Mesendoderm (in vitro differentiated cells): Measurements from ENCODE around the gene MSH3.

Experiments used
- DNase-seq: peaks from one replicate; pipeline ENCODE4 v3.0.0; 2013
- H2AK5ac ChIP-seq: 2 replicates; pipeline ENCODE4 v1.6.1; 2013; ENCODE audit warnings: low read length, inconsistent platforms
- H2BK120ac ChIP-seq: 2 replicates; pipeline ENCODE4 v1.6.1; 2013; ENCODE audit warnings: low read depth, mild to moderate bottlenecking, low read length, moderate library complexity, mixed read lengths
- H2BK15ac ChIP-seq: replicated peaks from 2 replicates; pipeline ENCODE4 v1.6.1; 2013; ENCODE audit warnings: low read depth, mild to moderate bottlenecking, moderate library complexity
- H2BK5ac ChIP-seq: 2 replicates; pipeline ENCODE4 v1.6.1; 2013; ENCODE audit warnings: low read length, inconsistent platforms
- H3K18ac ChIP-seq: 2 replicates; pipeline ENCODE4 v1.6.1; 2013; ENCODE audit warnings: mild to moderate bottlenecking, low read length, mixed read lengths
- H3K23ac ChIP-seq: one replicate; pipeline ENCODE4 v1.6.1; 2013; ENCODE audit warnings: low read length
- H3K27ac ChIP-seq: 2 replicates; pipeline ENCODE4 v1.5.1; 2013; ENCODE audit warnings: low read depth, mild to moderate bottlenecking, inconsistent platforms, low read length, moderate library complexity
- H3K27me3 ChIP-seq: 2 replicates; pipeline ENCODE4 v1.6.1; 2013; ENCODE audit warnings: low read length, control low read depth, mild to moderate bottlenecking, inconsistent platforms; ENCODE audit not compliant: insufficient read depth, poor library complexity
- H3K36me3 ChIP-seq: 2 replicates; pipeline ENCODE4 v1.6.1; 2013; ENCODE audit warnings: low read length, inconsistent platforms; ENCODE audit not compliant: control insufficient read depth, insufficient read depth
- H3K4ac ChIP-seq: one replicate; pipeline ENCODE4 v1.6.1; 2013; ENCODE audit warnings: low read depth, mild to moderate bottlenecking, low read length, moderate library complexity
- H3K4me1 ChIP-seq: 2 replicates; pipeline ENCODE4 v1.6.1; 2013; ENCODE audit warnings: low read depth, low read length, inconsistent platforms; ENCODE audit not compliant: control insufficient read depth
- H3K4me2 ChIP-seq: 2 replicates; pipeline ENCODE4 v1.6.1; 2013; ENCODE audit warnings: low read length
- H3K4me3 ChIP-seq: 2 replicates; pipeline ENCODE4 v1.5.1; 2013; ENCODE audit warnings: mild to moderate bottlenecking, low read length
- H3K56ac ChIP-seq: one replicate; pipeline ENCODE4 v1.6.1; 2013; ENCODE audit warnings: low read length
- H3K79me1 ChIP-seq: 2 replicates; pipeline ENCODE4 v1.6.1; 2013; ENCODE audit warnings: low read length, inconsistent platforms
- H3K79me2 ChIP-seq: 2 replicates; pipeline ENCODE4 v1.6.1; 2013; ENCODE audit warnings: mild to moderate bottlenecking, low read length; ENCODE audit not compliant: control insufficient read depth, insufficient read depth
- H3K9ac ChIP-seq: 2 replicates; pipeline ENCODE4 v1.6.1; 2013; ENCODE audit warnings: low read length, inconsistent platforms
- H4K5ac ChIP-seq: one replicate; pipeline ENCODE4 v1.6.1; 2013; ENCODE audit warnings: low read length
- H4K8ac ChIP-seq: one replicate; pipeline ENCODE4 v1.6.1; 2013; ENCODE audit warnings: low read depth, mild to moderate bottlenecking, control low read depth, low read length, moderate library complexity
- WGBS: extraction: QIAGEN DNeasy Blood & Tissue Kit; methylation state at CpG from one replicate; pipeline ENCODE4 v1.1.7; 2013; ENCODE audit warnings: low lambda C conversion rate, missing lambda C conversion rate; ENCODE audit not compliant: insufficient coverage; ENCODE audit errors: extremely low coverage; 5-methylcytosine and 5-hydroxymethylcytosine counted together

The MSH3 gene

GRCh38 chr5:80798633-80799032 is 144.2 kb downstream of the MSH3 start:
- no peak overlapping the region for H2BK120ac ChIP-seq
- H4K5ac ChIP-seq: no peak overlapping the region
- no peak overlapping the region for H2BK5ac ChIP-seq
- H3K4me2 ChIP-seq: no peak overlapping the region
- H3K9ac ChIP-seq: no peak overlapping the region
- H3K18ac ChIP-seq: no peak overlapping the region
- H3K4ac ChIP-seq: no peak overlapping the region
- H3K4me1 ChIP-seq: peaks cover 3% of the 10 kb centered on the region
- H3K79me1 ChIP-seq: no peaks in the 10 kb centered on the region
- H2BK15ac ChIP-seq: no peak overlapping the region
- no peak overlapping the region for H3K23ac ChIP-seq
- no peaks in the 10 kb centered on the region for H3K36me3 ChIP-seq
- H4K8ac ChIP-seq: no peak overlapping the region
- no peaks in the 10 kb centered on the region for H3K79me2 ChIP-seq
- no peak overlapping the region for H3K56ac ChIP-seq
- no peaks in the 10 kb centered on the region for H3K27me3 ChIP-seq
- no peak overlapping the region for H3K4me3 ChIP-seq
- H3K27ac ChIP-seq: no peak overlapping the region
- H2AK5ac ChIP-seq: no peak overlapping the region
- DNase-seq: peak; percentile 50

DNA sequence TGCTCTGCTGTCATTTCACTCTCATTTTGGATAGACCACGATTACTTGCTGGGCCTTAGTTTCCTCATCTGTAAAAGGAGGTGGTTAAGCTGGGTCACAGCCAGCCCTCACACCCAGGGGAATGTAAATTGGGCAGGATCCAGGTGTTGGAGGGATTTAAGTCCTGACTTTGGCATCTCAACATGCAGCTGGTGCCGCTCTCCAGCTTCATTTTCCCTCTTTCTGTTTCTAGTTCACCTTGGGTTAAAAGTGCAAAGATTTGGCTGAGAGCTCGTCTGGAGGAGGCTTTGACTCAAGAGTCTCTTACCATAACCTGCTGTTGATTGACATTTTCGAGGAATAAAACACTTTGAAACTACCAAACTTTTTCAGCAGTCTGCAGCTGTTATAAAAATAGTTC is 144.6 kb downstream of the MSH3 start:
- no CpG with 5 or more reads among the region's 4 CpGs for WGBS
- DNase-seq: peak; percentile 5
- no peak overlapping the region for H2BK15ac ChIP-seq
- H3K56ac ChIP-seq: no peak overlapping the region
- no peak overlapping the region for H3K4me3 ChIP-seq
- no peaks in the 10 kb centered on the region for H3K27me3 ChIP-seq
- H3K9ac ChIP-seq: no peak overlapping the region
- H3K79me1 ChIP-seq: no peaks in the 10 kb centered on the region
- H4K5ac ChIP-seq: no peak overlapping the region
- H2AK5ac ChIP-seq: no peak overlapping the region
- no peaks in the 10 kb centered on the region for H3K79me2 ChIP-seq
- no peak overlapping the region for H3K4ac ChIP-seq
- H3K4me2 ChIP-seq: no peak overlapping the region
- H2BK120ac ChIP-seq: no peak overlapping the region
- no peak overlapping the region for H4K8ac ChIP-seq
- H2BK5ac ChIP-seq: no peak overlapping the region
- H3K27ac ChIP-seq: no peak overlapping the region
- H3K18ac ChIP-seq: no peak overlapping the region
- H3K23ac ChIP-seq: no peak overlapping the region
- no peaks in the 10 kb centered on the region for H3K36me3 ChIP-seq
- H3K4me1 ChIP-seq: peaks cover 3% of the 10 kb centered on the region

- WGBS: no CpG with 5 or more reads among the region's 2 CpGs
- no peak overlapping the region for H2AK5ac ChIP-seq
- no peak overlapping the region for H3K4me3 ChIP-seq
- H3K23ac ChIP-seq: no peak overlapping the region
- no peak overlapping the region for H2BK120ac ChIP-seq
- H3K4me2 ChIP-seq: no peak overlapping the region
- H3K27ac ChIP-seq: no peak overlapping the region
- H3K4ac ChIP-seq: no peak overlapping the region
- H4K8ac ChIP-seq: no peak overlapping the region
- no peak overlapping the region for H3K18ac ChIP-seq
- H3K4me1 ChIP-seq: peaks cover 3% of the 10 kb centered on the region
- no peak for DNase-seq
- no peak overlapping the region for H3K9ac ChIP-seq
- no peak overlapping the region for H2BK5ac ChIP-seq
- no peak overlapping the region for H4K5ac ChIP-seq
- no peak overlapping the region for H2BK15ac ChIP-seq
- H3K36me3 ChIP-seq: no peaks in the 10 kb centered on the region
- no peaks in the 10 kb centered on the region for H3K27me3 ChIP-seq
- no peaks in the 10 kb centered on the region for H3K79me2 ChIP-seq
- no peak overlapping the region for H3K56ac ChIP-seq
- no peaks in the 10 kb centered on the region for H3K79me1 ChIP-seq
These were observed 145.1 kb downstream of the MSH3 start for GRCh38 chr5:80799573-80799972.

DNA sequence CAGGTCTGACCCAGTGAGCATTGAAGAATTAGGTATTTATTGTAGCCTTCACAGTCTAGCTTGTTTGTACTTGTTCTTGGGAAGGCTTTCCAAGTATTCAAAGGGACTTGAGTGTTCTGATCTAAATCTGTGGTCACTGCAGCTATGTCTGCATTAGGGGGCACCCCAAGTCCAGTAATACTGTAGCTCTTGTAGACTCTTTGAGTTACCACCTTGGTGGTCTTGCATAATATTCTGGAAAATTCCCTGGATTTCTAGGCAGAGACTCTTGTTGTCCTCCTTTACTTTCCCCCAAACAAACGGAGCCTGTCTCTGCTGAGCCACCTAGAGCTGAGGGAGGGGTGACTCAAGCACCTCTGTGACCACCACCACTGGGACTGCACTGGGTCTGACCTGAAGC is 149.9 kb downstream of the MSH3 start:
- no peak overlapping the region for H3K27ac ChIP-seq
- H3K4me2 ChIP-seq: no peak overlapping the region
- H3K56ac ChIP-seq: no peak overlapping the region

DNA sequence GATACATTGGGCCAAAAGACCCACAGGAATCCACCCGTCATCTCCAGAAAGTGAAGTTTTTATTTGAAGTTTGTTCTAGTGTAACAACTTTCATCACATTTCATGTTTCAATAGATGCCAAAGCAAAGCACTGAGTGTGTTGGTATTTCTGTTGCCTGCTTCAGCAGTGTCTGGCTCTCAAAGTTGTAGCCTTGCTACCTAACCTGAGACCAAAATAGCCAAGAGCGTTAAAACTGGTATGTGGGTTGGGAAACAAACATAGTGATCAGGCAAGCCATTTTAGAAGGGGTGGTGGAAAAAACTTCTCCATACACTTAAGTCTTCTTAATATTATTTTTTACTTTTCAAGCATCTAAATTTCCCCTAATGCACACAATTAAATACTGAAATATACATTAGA is 150.6 kb downstream of the MSH3 start:
- DNase-seq: no peak
- no peaks in the 10 kb centered on the region for H3K27me3 ChIP-seq
- H3K79me1 ChIP-seq: no peaks in the 10 kb centered on the region
- no peak overlapping the region for H2BK120ac ChIP-seq
- H3K79me2 ChIP-seq: no peaks in the 10 kb centered on the region
- no peak overlapping the region for H2BK5ac ChIP-seq
- H2BK15ac ChIP-seq: no peak overlapping the region
- no peak overlapping the region for H4K5ac ChIP-seq
- H3K23ac ChIP-seq: no peak overlapping the region
- no peak overlapping the region for H3K9ac ChIP-seq
- H3K18ac ChIP-seq: no peak overlapping the region
- no peak overlapping the region for H3K27ac ChIP-seq
- H3K4me3 ChIP-seq: no peak overlapping the region
- H3K4me2 ChIP-seq: no peak overlapping the region
- H3K56ac ChIP-seq: no peak overlapping the region
- no peak overlapping the region for H3K4ac ChIP-seq
- H4K8ac ChIP-seq: no peak overlapping the region
- no peak overlapping the region for H2AK5ac ChIP-seq
- WGBS: no CpG with 5 or more reads among the region's 2 CpGs
- no peaks in the 10 kb centered on the region for H3K36me3 ChIP-seq
- H3K4me1 ChIP-seq: no peaks in the 10 kb centered on the region

More for the DNA sequence above, 149.9 kb downstream of the MSH3 start:
- DNase-seq: peak; percentile 34
- Histone ChIP-seq H3K36me3 (no peaks in the 10 kb centered on the region), H2AK5ac (no peak overlapping the region), H4K8ac (no peak overlapping the region), H3K79me2 (no peaks in the 10 kb centered on the region), H3K9ac (no peak overlapping the region), H2BK15ac (no peak overlapping the region), H2BK5ac (no peak overlapping the region), H3K18ac (no peak overlapping the region), H3K27me3 (no peaks in the 10 kb centered on the region), H3K4me3 (no peak overlapping the region), H3K23ac (no peak overlapping the region), H3K4me1 (no peaks in the 10 kb centered on the region), H3K79me1 (no peaks in the 10 kb centered on the region), H4K5ac (no peak overlapping the region), H3K4ac (no peak overlapping the region), H2BK120ac (no peak overlapping the region)
- WGBS: no CpG with 5 or more reads among the region's 1 CpG

- no peaks in the 10 kb centered on the region for H3K79me1 ChIP-seq
- no peak for DNase-seq
- no peak overlapping the region for H4K8ac ChIP-seq
- H3K79me2 ChIP-seq: no peaks in the 10 kb centered on the region
- H3K27me3 ChIP-seq: no peaks in the 10 kb centered on the region
- no peak overlapping the region for H3K56ac ChIP-seq
- H2AK5ac ChIP-seq: no peak overlapping the region
- no peak overlapping the region for H3K4me2 ChIP-seq
- no peak overlapping the region for H3K4me3 ChIP-seq
- H3K4ac ChIP-seq: no peak overlapping the region
- no peak overlapping the region for H3K18ac ChIP-seq
- no peak overlapping the region for H2BK15ac ChIP-seq
- H3K4me1 ChIP-seq: no peaks in the 10 kb centered on the region
- H2BK120ac ChIP-seq: no peak overlapping the region
- H4K5ac ChIP-seq: no peak overlapping the region
- no peaks in the 10 kb centered on the region for H3K36me3 ChIP-seq
- H3K9ac ChIP-seq: no peak overlapping the region
- H3K23ac ChIP-seq: no peak overlapping the region
- no peak overlapping the region for H2BK5ac ChIP-seq
- no peak overlapping the region for H3K27ac ChIP-seq
These were observed 152.5 kb downstream of the MSH3 start for GRCh38 chr5:80806929-80807328.
